A549 treated with Hydrocortisone at 1 μM for 4 hours (cell line): Measurements from ENCODE around the gene LAIR1. TPM values are rescaled to one million over a fixed set of nuclear protein-coding genes. Genes with fewer than 3 reads are reported as not detected.

Experiments
- total RNA-seq: library from RNA; stranded (reverse); fragments of 200-300 nt; extraction: Qiagen RNA extraction; gene quantifications from 5 replicates; pipeline ENCODE4 v1.2.3, GENCODE V29; 2022

Gene LAIR1, protein sequence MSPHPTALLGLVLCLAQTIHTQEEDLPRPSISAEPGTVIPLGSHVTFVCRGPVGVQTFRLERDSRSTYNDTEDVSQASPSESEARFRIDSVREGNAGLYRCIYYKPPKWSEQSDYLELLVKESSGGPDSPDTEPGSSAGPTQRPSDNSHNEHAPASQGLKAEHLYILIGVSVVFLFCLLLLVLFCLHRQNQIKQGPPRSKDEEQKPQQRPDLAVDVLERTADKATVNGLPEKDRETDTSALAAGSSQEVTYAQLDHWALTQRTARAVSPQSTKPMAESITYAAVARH
- not detected in 5 replicates for total RNA-seq

DNA sequence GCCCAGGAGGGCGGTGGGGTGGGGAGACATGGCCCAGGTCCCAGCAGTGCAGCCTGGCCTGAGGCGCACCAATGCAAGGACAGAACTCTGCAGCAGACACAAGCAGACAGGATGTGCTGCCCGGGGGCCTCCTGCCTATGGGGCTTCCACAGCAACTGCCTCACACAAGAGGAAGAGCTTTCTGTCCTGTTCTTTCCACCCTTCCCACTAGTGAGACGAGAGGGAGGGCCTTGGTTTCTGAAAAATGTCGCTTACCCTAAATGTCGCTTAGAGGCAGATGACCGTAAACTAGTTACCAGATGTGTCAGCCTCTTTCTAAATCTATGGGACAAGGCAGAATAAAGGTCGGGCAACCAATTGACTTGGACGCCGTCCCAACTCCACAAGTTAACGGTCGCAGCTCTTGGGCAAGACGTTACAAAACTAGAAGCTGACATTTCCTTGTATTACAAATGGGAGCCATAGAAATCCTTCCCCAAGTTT lies at the start of gene LAIR1:
LAIR1 (minus strand) TSS at position 157 of the 483 bp plus-strand sequence; CDS start at position 30, 127 bp downstream.

DNA sequence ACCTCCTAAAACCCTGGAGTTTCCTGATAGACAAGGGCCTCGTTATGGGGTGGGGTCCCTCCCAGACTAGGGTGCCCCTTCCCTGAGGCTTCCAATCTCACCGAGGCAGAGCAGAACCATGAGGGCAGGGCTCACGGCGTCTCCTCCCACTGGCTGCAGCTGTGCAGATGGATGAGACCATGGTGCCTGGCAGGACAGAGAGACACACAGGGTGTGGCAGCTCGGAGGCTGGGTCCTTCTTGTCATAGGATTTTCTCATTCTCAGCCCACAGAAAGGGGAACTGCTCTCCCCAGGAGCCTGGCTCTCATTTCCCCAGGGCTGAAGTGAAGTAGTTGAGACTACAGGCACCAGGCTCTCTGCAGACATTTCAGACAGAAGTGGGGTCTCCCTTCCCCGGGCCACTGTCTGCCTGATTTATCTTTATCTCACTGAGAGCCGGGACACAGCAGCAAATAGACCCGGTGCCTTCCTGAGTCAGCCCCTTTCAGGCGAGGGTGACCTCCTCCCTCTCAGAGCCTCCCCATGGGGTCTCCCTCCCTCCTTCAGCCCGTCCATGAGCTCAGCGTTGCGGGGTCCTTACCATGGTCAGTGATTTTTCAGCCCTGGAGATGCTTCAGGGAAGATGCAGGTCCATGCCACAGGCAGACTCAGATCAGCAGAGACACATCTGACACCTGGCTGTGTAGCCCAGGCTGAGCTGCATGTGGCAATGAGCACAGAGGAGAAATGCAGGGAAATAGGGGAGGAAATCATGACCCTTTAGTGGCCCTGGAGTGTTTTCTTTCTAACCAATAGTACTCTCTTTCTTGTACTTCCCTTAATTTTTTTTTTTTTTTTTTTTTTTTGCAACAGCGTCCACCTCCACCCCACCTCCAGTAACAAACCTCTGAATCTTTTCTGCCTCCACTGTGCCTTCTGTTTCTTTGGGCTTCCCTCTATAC lies 52.0 kb downstream of the LAIR1 start, which contains the start of gene LILRA5:
LILRA5 (minus strand) TSS at position 731 of the 942 bp plus-strand sequence; CDS start at position 584, 147 bp downstream.

Other genes with a start within 250 kb of the LAIR1 start
- gene TFPT, start 249.3 kb downstream of the LAIR1 start, total RNA-seq: 18.6 to 23.8 TPM (median 19.8 TPM) in 5 replicates
- gene PRPF31, start 249.2 kb downstream of the LAIR1 start, total RNA-seq: 105 to 119 TPM (median 114 TPM) in 5 replicates
- gene CNOT3, start 227.2 kb downstream of the LAIR1 start, total RNA-seq: 50.5 to 63.8 TPM (median 58.1 TPM) in 5 replicates
- gene LENG1, start 205.2 kb downstream of the LAIR1 start, total RNA-seq: 7.5 to 8.5 TPM (median 7.9 TPM) in 5 replicates
- gene TMC4, start 191.8 kb downstream of the LAIR1 start, total RNA-seq: 0.73 to 1.5 TPM (median 1.1 TPM) in 5 replicates
- 133 to 153 TPM (median 146 TPM) in 5 replicates for gene MBOAT7, start 175.4 kb downstream of the LAIR1 start, total RNA-seq
- 77.0 to 127 TPM (median 122 TPM) in 5 replicates for gene TSEN34, start 173.6 kb downstream of the LAIR1 start, total RNA-seq
- 2,122 to 2,593 TPM (median 2,171 TPM) in 5 replicates for gene RPS9, start 164.1 kb downstream of the LAIR1 start, total RNA-seq
- gene LILRB3, start 141.9 kb downstream of the LAIR1 start, total RNA-seq: 0.14 to 0.38 TPM (median 0.30 TPM) in 5 replicates
- 0.08 TPM in 1 of 5 replicates, not detected in the others for gene LILRA6, start 122.1 kb downstream of the LAIR1 start, total RNA-seq
- 0.05 TPM in 2 of 5 replicates, not detected in the others for gene LILRB5, start 107.7 kb downstream of the LAIR1 start, total RNA-seq
- gene LILRB2, start 83.8 kb downstream of the LAIR1 start, total RNA-seq: 0.06 to 0.22 TPM (median 0.08 TPM) in 3 of 5 replicates, not detected in the others
- gene LILRA5, start 51.8 kb downstream of the LAIR1 start, total RNA-seq: 0.09 TPM in 1 of 5 replicates, not detected in the others
- not detected in 5 replicates for gene LILRA4, start 25.8 kb downstream of the LAIR1 start, total RNA-seq
- gene TTYH1, start 50.5 kb upstream of the LAIR1 start, total RNA-seq: 0.09 to 0.31 TPM (median 0.16 TPM) in 5 replicates
- 84.3 to 121 TPM (median 105 TPM) in 5 replicates for gene LENG8, start 84.3 kb upstream of the LAIR1 start, total RNA-seq
- gene LENG9, start 98.8 kb upstream of the LAIR1 start, total RNA-seq: 4.7 to 7.9 TPM (median 6.6 TPM) in 5 replicates
- gene CDC42EP5, start 108.4 kb upstream of the LAIR1 start, total RNA-seq: 0.38 TPM in 1 of 5 replicates, not detected in the others
- not detected in 5 replicates for gene LAIR2, start 137.9 kb upstream of the LAIR1 start, total RNA-seq
- 0.03 TPM in 1 of 5 replicates, not detected in the others for gene LILRA2, start 208.9 kb upstream of the LAIR1 start, total RNA-seq
- gene LILRA1, start 228.7 kb upstream of the LAIR1 start, total RNA-seq: not detected in 5 replicates